GM06990 (cell line): ENCODE measurements around the gene FLT1.

Source experiments
- DNase-seq: peaks from one replicate; pipeline ENCODE4 v3.0.0-alpha.2; 2011; ENCODE audit not compliant: insufficient read length; ENCODE audit errors: extremely low read depth
- H3K27me3 ChIP-seq: replicated peaks from 2 replicates; pipeline ENCODE4 v1.6.0; 2011; ENCODE audit warnings: low read length; ENCODE audit not compliant: control insufficient read depth, insufficient read depth
- H3K36me3 ChIP-seq: 2 replicates; pipeline ENCODE4 v1.5.1; 2011; ENCODE audit warnings: low read length; ENCODE audit not compliant: control insufficient read depth, insufficient read depth
- H3K4me3 ChIP-seq: replicated peaks from 2 replicates; pipeline ENCODE4 v1.5.1; 2011; ENCODE audit warnings: low read depth, mild to moderate bottlenecking, control low read depth, low read length
- TF ChIP-seq, protein P1 (sequence below): IDR thresholded peaks from 2 replicates; pipeline ENCODE4 v1.5.1; 2011; ENCODE audit warnings: low read length, control low read depth, mild to moderate bottlenecking, inconsistent platforms; ENCODE audit not compliant: insufficient read depth, poor library complexity, severe bottlenecking

FLT1 gene

DNA sequence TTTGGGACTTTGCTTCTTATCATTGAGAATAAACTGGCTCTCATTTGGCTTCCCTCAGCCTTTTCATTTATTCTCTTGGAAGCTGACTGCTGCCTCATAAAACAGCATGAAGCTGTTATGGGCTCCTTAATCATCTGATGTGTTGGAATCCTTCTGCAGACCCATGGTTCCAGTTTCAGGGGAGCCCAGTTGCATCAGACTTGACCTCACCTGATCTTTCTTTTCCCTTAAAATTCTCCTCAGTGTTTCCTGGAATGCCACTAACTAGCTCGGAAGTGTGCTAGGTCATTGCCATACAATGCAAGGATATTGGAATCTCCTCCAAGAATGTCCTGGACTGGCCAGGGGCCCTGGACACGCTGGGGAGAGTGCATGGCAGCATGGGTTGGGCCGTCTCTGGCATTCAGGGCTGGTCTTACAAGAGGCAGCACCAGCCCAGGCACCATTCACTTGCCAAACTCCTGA, 158.7 kb downstream of the FLT1 start:
- Histone ChIP-seq H3K4me3 (no peak overlapping the region), H3K27me3 (no peaks in the 10 kb centered on the region), H3K36me3 (no peaks in the 10 kb centered on the region)
- no peak for DNase-seq
- TF ChIP-seq, protein P1, sequence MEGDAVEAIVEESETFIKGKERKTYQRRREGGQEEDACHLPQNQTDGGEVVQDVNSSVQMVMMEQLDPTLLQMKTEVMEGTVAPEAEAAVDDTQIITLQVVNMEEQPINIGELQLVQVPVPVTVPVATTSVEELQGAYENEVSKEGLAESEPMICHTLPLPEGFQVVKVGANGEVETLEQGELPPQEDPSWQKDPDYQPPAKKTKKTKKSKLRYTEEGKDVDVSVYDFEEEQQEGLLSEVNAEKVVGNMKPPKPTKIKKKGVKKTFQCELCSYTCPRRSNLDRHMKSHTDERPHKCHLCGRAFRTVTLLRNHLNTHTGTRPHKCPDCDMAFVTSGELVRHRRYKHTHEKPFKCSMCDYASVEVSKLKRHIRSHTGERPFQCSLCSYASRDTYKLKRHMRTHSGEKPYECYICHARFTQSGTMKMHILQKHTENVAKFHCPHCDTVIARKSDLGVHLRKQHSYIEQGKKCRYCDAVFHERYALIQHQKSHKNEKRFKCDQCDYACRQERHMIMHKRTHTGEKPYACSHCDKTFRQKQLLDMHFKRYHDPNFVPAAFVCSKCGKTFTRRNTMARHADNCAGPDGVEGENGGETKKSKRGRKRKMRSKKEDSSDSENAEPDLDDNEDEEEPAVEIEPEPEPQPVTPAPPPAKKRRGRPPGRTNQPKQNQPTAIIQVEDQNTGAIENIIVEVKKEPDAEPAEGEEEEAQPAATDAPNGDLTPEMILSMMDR, result no peak

GRCh38 chr13:28333204-28333881, 161.6 kb downstream of the FLT1 start:
- no peak for DNase-seq

GRCh38 chr13:28329395-28330158, 165.4 kb downstream of the FLT1 start:
- H3K36me3 ChIP-seq, result no peaks in the 10 kb centered on the region
- TF ChIP-seq, protein P1, result no peak
- H3K27me3 ChIP-seq, result no peaks in the 10 kb centered on the region
- no peak overlapping the region for H3K4me3 ChIP-seq
- DNase-seq, result no peak

More at GRCh38 chr13:28333204-28333881, 161.6 kb downstream of the FLT1 start:
- no peaks in the 10 kb centered on the region for H3K36me3 ChIP-seq
- H3K27me3 ChIP-seq, result no peaks in the 10 kb centered on the region
- TF ChIP-seq, protein P1, result no peak
- H3K4me3 ChIP-seq, result no peak overlapping the region

DNA sequence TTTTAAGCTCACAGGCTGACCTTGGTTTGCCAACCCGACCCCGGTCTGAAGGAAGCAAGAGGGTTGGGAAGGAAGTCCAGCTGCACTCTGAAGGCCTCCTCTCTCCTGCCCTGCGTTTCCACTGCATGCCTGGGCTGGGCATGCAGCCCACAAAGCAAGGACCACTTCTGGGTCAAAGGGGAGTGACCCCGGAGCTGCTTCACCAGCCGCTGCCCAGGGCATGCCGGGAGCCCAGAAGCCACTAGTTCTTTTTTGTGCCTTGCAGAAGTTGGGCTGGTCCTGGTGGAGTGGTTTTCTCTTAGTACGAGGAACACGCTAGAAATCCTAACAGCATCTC, 166.7 kb downstream of the FLT1 start:
- TF ChIP-seq, protein P1, result no peak
- no peaks in the 10 kb centered on the region for H3K27me3 ChIP-seq
- H3K4me3 ChIP-seq, result no peak overlapping the region
- no peak for DNase-seq
- H3K36me3 ChIP-seq, result no peaks in the 10 kb centered on the region

GRCh38 chr13:28327373-28328270, 167.3 kb downstream of the FLT1 start:
- H3K36me3 ChIP-seq, result no peaks in the 10 kb centered on the region
- H3K4me3 ChIP-seq, result no peak overlapping the region
- TF ChIP-seq, protein P1, result no peak
- DNase-seq, result no peak
- H3K27me3 ChIP-seq, result no peaks in the 10 kb centered on the region
